ENCODE data around the gene ARHGAP18.

- TF ChIP-seq CTCF (IDR thresholded peaks at IDR 0.05) (no peak), EZH2 (IDR thresholded peaks at IDR 0.05) (no peak)
These were observed 16.7 kb upstream of the ARHGAP18 start for GRCh38 chr6:129726650-129727049.

Measured in neural progenitor cell (in vitro differentiated cells).